Islet precursor cell (in vitro differentiated cells): Measurements from ENCODE around the gene ZNF644.
"Not testable (repeated sequence)": the region's sequence is repeated elsewhere in the genome, so short reads cannot be mapped to it uniquely, and the experiment has no call there.

Experiments used
- DNase-seq: peaks from one replicate; pipeline ENCODE4 v3.0.0-alpha.2; 2018

ZNF644 gene

GRCh38 chr1:90977522-90977921, 44.3 kb downstream of the ZNF644 start:
- DNase-seq = no peak

GRCh38 chr1:90973897-90974798, 47.7 kb downstream of the ZNF644 start:
- DNase-seq = no peak

GRCh38 chr1:90970208-90970607, 51.6 kb downstream of the ZNF644 start:
- no peak for DNase-seq

DNA sequence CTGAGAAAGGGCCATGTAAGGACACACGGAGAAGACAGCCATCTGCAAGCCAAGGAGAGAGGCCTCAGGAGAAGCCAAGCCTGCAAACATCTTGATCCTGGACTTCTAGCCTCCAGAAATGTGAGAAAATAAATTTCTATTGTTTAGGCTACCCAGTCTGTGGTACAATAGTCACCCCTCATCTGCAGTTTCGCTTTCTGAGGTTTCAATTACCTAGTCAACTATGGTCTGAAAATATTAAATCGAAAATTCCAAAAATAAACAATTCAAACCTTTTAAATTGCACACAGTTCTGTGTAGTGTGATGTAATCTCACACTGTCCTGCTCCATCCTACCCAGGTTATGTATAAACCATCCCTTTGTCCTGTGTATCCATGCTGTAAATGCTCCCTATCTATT, 52.6 kb downstream of the ZNF644 start:
- DNase-seq = no peak

- DNase-seq = no peak
Observed at GRCh38 chr1:90964444-90965035, 57.3 kb downstream of the ZNF644 start.

GRCh38 chr1:90963651-90964050, 58.2 kb downstream of the ZNF644 start:
- DNase-seq = no peak

- no peak for DNase-seq
Observed at GRCh38 chr1:90963236-90963635, 58.6 kb downstream of the ZNF644 start.

DNA sequence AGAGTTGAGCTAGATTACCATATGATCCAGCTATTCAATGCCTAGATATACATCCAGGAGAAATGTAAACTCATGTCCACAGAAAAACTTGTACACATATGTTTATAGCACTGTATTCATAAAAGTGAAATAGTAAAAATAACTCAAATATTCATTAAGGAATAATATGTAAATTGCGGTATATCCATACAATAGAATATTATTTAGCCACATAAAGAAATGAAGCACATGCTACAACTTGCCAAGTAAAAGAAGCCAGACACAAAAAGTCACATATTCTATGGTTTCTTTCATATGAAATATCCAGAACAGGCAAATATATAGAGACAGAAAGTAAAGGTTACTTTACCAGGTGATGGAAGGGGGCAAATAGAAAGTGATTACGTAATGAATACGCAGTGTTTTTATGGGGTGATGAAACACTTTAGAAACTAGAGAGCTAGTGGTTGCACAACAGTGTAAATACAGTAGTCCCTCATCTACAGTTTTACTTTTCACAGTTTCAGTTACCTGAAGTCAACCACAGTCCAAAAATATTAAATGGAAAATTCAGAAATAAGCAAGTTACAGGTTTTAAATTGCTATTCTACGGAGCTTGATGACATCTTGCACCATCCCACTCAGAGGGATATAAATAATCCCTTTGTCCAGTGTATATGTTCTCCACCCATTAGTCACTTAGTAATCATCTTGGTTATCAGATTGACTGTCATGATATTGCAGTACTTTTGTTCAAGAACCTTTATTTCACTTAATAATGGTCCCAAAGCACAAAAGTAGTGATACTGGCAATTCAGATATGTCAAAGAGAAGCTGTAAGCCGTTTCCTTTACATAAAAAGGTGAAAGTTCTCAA, 62.3 kb downstream of the ZNF644 start:
- DNase-seq = no peak

GRCh38 chr1:90957497-90957896, 64.3 kb downstream of the ZNF644 start:
- DNase-seq = no peak

- DNase-seq = no peak
Observed at GRCh38 chr1:90955769-90956168, 66.1 kb downstream of the ZNF644 start.

- no peak for DNase-seq
Observed at GRCh38 chr1:90952906-90953305, 68.9 kb downstream of the ZNF644 start.

GRCh38 chr1:90951009-90951408, 70.8 kb downstream of the ZNF644 start:
- DNase-seq = no peak

DNA sequence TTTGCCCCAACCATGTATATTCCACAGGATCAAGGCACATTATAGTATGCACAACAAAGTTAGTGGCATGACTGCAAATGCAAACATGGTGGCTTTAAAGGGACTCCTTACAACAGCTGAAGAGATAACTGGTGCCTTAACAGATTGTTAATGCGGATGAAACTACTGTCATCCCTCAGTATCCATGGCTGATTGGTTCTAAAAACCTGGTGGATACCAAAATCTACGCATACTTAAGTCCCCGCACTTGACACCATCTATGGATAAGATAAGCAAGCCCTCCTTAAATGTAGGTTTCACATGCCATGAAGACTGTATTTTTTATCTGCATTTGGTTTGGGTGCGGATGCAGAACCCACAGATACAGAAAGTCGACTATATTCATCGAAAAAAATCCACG, 73.5 kb downstream of the ZNF644 start:
- no peak for DNase-seq

DNA sequence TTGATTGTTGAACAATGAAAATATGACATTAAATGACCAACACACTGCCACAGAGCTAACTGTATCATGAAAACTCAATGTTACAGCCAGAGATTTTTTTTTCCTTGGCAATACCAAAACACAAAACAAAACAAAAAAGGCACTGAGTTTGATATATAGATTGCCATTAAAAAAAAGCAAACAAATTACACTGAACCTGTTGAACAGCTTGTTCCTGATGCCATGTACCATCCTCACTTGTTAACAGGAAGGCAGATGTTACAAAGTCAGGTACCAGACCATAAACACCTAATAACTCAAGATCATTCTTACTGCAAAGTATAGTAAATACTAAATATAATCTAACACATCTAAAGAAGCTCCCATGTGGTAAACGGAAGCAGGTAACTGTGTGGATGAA, 75.2 kb downstream of the ZNF644 start:
- DNase-seq = no peak

DNA sequence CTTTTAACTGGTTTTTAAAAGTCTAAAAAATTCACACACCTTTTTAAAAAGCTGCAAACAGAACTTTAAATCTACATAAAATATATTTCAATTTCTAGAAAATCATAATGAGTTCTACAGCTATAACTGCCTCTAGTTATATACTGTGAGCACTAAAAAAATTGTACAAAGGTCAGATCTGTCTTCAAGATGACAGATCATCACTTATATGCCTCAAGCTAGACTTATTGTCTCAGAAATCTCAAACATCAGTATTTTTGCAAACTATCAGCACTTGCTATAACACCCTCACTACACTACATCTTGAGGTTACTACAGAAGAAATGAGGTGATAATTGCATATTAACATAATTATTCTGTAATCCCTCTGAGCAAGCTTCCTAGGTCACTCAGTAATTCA, 76.5 kb downstream of the ZNF644 start:
- no peak for DNase-seq

GRCh38 chr1:90943966-90944365, 77.9 kb downstream of the ZNF644 start:
- no peak for DNase-seq

DNA sequence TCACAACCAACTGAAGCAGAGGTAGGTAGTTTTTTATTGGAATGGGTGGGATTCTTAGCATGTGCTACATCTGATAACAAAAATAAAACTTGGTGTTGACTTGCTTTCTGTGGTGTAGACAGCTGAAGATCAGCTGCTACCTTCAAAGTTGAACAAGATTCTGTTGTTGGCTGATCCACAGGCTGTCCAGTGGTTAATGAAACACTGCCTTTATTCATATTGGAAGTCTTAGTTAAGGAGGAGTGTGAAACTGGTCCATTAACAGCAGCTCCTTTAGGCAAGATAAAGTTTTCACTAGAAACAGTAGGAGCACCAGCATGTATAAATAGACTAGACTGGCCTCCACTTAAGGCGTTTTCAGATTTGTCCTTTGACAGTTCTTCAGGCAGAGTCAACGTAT, 81.1 kb downstream of the ZNF644 start:
- no peak for DNase-seq

GRCh38 chr1:90936731-90937130, 85.1 kb downstream of the ZNF644 start:
- DNase-seq = no peak

- no peak for DNase-seq
Observed at GRCh38 chr1:90936061-90936460, 85.8 kb downstream of the ZNF644 start.

- DNase-seq = not testable (repeated sequence)
Observed at GRCh38 chr1:90928231-90928630, 93.6 kb downstream of the ZNF644 start.

DNA sequence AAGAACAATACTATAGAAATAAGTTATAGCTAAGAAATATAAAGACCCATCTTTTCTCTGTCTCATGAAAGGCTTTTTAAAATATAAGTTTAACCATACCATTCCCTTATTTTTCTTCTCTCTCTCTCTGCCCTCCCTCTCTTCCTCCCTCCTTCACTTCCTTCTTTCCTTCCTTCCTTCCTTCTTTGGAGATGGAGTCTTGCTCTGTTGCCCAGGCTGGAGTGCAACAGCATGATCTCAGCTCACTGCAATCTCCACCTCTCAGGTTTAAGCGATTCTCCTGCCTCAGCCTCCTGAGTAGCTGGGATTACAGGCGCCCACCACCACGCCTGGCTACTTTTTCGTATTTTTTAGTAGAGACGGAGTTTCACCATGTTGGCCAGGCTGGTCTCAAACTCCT, 94.2 kb downstream of the ZNF644 start:
- not testable (repeated sequence) for DNase-seq

DNA sequence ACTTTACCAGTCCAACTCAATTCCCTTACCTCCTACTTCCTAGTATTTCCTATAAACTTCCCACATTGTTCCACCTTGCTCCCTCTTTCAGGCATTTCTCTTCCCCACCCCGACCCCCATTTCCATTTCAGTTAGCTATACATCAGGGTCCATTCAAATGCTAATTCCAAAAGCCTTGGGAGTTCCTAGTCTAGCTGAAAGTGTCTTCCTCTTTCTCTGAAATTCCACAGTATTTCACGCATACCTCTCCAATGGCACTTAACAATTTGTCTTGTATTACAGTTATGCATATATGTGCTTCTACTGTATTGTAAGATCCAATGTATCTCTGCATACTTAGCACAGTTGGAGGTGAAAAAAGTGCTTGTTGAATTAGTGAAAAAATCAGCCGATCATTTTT, 94.9 kb downstream of the ZNF644 start:
- no peak for DNase-seq
